Type B pancreatic cell (in vitro differentiated cells): ENCODE data around the gene ARHGEF10L. TPM values are rescaled to one million over a fixed set of nuclear protein-coding genes. Genes with fewer than 3 reads are reported as not detected.

ENCODE experiments used
- DNase-seq: peaks from one replicate; pipeline ENCODE4 v3.0.0; 2021; ENCODE audit warnings: mixed read lengths; ENCODE audit not compliant: unreplicated experiment; ENCODE audit errors: extremely low spot score
- H3K27ac Mint-ChIP-seq: 2 replicates; pipeline ENCODE4 v1.8.0; 2021; ENCODE audit warnings: mild to moderate bottlenecking, mixed read lengths
- H3K27me3 Mint-ChIP-seq: 2 replicates; pipeline ENCODE4 v1.8.0; 2021; ENCODE audit warnings: mixed read lengths
- H3K36me3 Mint-ChIP-seq: 2 replicates; pipeline ENCODE4 v1.8.0; 2021; ENCODE audit warnings: mixed read lengths
- H3K4me1 Mint-ChIP-seq: one replicate; pipeline ENCODE4 v1.8.0; 2021; ENCODE audit warnings: mixed read lengths; ENCODE audit not compliant: unreplicated experiment
- H3K4me3 Mint-ChIP-seq: 2 replicates; pipeline ENCODE4 v1.8.0; 2021; ENCODE audit warnings: mild to moderate bottlenecking, mixed read lengths
- H3K9me3 Mint-ChIP-seq: 2 replicates; pipeline ENCODE4 v1.8.0; 2021; ENCODE audit warnings: mixed read lengths
- total RNA-seq: library from RNA; stranded (reverse); gene quantifications from 2 replicates; pipeline ENCODE4 v1.2.1, GENCODE V29; 2021; ENCODE audit warnings: low replicate concordance
- TF ChIP-seq, protein P1 (sequence below): fragments of 200-600 bp; sonication (generic); conservative IDR thresholded peaks from 2 replicates; pipeline ENCODE4 v1.5.0; 2021; ENCODE audit warnings: antibody characterized with exemption, mild to moderate bottlenecking

Gene ARHGEF10L
- total RNA-seq, 1 donor from 2014 or later, result 36.0 TPM

DNA sequence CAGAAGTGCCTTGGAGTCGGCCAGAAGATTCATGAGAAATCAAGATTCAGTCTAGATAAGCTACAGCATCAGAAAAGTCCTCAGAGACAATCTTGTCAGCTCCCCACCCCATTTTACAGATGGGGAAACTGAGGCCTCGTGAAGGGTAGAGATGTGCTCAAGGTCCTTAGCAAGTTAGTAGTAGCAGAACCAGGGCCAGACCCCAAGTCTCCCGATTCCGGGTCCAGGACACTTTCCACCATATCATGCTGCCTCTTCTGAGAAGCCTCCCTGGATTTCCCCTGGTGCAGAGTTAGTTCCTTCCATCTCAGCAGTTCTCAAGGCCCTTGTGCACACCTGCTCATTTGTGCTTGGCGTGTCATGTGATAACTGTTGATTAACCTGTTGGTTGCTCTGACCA lies 124.1 kb downstream of the ARHGEF10L start:
- H3K4me1 Mint-ChIP-seq, result peaks cover 3% of the 10 kb centered on the region
- peaks cover 2% of the 10 kb centered on the region for H3K36me3 Mint-ChIP-seq
- no peak overlapping the region for H3K27ac Mint-ChIP-seq
- TF ChIP-seq, protein P1, sequence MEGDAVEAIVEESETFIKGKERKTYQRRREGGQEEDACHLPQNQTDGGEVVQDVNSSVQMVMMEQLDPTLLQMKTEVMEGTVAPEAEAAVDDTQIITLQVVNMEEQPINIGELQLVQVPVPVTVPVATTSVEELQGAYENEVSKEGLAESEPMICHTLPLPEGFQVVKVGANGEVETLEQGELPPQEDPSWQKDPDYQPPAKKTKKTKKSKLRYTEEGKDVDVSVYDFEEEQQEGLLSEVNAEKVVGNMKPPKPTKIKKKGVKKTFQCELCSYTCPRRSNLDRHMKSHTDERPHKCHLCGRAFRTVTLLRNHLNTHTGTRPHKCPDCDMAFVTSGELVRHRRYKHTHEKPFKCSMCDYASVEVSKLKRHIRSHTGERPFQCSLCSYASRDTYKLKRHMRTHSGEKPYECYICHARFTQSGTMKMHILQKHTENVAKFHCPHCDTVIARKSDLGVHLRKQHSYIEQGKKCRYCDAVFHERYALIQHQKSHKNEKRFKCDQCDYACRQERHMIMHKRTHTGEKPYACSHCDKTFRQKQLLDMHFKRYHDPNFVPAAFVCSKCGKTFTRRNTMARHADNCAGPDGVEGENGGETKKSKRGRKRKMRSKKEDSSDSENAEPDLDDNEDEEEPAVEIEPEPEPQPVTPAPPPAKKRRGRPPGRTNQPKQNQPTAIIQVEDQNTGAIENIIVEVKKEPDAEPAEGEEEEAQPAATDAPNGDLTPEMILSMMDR, result no peak
- H3K4me3 Mint-ChIP-seq, result no peak overlapping the region
- DNase-seq, result no peak
- no peaks in the 10 kb centered on the region for H3K9me3 Mint-ChIP-seq
- H3K27me3 Mint-ChIP-seq, result no peaks in the 10 kb centered on the region

DNA sequence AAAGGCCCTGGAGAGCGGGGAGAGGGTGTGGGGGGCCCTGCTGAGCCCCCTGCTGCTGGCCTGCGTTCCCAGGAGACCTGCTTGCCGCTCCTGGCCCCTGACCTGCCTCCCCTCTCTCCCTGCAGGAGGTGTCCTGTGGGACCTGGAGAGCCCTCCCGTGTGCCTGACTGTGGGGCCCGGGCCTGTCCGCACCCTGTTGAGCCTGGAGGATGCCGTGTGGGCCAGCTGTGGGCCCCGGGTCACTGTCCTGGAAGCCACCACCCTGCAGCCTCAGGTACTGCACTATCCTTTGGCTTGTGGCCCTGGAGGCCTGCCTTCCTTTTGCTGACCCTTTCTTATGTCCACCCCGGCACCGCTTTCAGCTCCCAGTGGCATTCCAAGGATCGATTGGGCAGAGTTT lies 124.8 kb downstream of the ARHGEF10L start:
- H3K27me3 Mint-ChIP-seq, result no peaks in the 10 kb centered on the region
- H3K4me3 Mint-ChIP-seq, result no peak overlapping the region
- H3K9me3 Mint-ChIP-seq, result no peaks in the 10 kb centered on the region
- TF ChIP-seq, protein P1, result no peak
- no peaks in the 10 kb centered on the region for H3K36me3 Mint-ChIP-seq
- no peak for DNase-seq
- H3K27ac Mint-ChIP-seq, result no peak overlapping the region
- peaks cover 3% of the 10 kb centered on the region for H3K4me1 Mint-ChIP-seq

DNA sequence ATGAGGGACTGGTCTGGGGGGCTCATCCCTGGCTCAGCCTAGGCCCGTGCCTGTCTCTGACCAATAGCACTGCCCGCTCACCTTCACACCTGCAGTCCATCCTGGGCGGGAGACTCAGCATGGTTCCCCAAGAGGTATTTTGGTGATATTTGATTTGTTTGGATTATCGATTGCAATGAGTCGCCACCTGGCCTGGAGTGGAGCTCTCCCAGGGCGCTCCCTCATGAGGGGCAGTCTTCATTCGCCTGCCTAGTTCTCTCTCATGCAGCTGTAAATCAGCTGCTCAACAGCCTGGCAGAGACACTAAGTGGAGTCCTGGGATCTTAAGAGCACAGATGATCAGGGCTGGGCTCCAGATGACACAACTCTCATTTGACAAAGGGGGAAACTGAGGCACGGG lies 125.6 kb downstream of the ARHGEF10L start:
- DNase-seq, result no peak
- Mint-ChIP-seq H3K4me1 (peaks cover 3% of the 10 kb centered on the region), H3K27ac (no peak overlapping the region), H3K9me3 (no peaks in the 10 kb centered on the region), H3K4me3 (no peak overlapping the region), H3K36me3 (no peaks in the 10 kb centered on the region), H3K27me3 (no peaks in the 10 kb centered on the region)
- TF ChIP-seq, protein P1, result no peak

DNA sequence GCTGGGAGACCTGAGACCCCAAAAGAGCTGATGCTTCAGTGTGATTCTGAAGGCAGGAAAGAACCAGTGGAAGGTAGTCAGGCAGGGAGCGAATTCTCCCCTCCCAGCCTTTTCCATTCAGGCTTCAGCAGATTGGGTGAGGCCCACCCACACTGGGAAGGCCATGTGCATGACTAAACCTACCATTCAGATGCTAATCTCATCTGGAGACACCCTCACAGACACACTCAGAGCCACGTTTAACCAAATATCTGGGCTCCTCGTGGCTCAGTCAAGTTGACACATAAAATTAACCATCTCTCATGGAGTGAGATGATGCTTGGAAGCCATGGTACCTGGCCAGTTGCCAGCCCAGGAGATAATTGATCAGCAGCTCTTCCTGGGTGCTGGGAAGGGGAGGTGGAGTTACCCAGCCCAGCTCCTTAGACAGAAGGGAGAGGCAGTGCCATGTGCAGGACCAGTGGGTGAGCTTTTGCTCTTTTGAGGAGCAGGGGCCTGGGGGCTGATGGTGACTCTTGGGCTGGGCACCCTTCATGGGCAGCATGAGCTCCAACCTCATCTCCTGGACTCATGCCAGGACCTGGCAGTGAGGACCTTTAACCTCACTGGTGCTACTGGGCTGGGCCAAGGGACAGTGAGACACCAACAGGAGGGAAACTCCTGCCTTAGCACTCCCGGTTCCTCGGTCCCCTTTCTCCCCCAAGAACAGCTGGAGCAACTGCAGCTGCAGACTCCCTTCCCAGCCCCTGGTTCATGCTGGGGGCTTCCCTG lies 126.6 kb downstream of the ARHGEF10L start:
- TF ChIP-seq, protein P1, result no peak
- Mint-ChIP-seq H3K36me3 (no peaks in the 10 kb centered on the region), H3K27ac (no peak overlapping the region), H3K27me3 (no peaks in the 10 kb centered on the region), H3K4me1 (peaks cover 7% of the 10 kb centered on the region), H3K9me3 (no peaks in the 10 kb centered on the region), H3K4me3 (no peak overlapping the region)
- no peak for DNase-seq

DNA sequence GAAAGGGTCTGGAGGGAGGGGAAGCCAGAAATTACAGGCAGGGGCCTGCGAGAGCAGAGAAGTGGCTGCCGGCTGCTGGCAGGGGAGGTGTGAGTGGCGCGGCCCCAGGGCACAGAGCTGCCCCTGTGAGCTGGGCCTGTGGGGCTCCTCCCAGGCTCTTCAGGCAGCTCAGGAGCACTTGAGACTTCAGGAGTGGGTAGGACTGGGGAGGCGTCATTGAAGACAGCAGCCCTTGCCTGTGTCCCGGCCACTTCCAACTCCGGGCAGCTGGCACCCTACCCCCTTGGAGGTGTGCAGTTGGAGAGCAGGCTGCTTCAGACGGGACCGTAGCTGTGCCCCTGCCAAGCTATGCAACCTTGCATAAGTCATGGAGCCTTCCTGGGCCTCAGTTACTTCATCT lies 128.1 kb downstream of the ARHGEF10L start:
- Mint-ChIP-seq H3K9me3 (no peaks in the 10 kb centered on the region), H3K36me3 (no peaks in the 10 kb centered on the region), H3K27ac (no peak overlapping the region), H3K4me3 (no peak overlapping the region), H3K27me3 (no peaks in the 10 kb centered on the region), H3K4me1 (peaks cover 20% of the 10 kb centered on the region)
- TF ChIP-seq, protein P1, result no peak
- DNase-seq, result no peak
